Ramos (cell line): ENCODE measurements around the gene IQCE.

Experiments used
- in situ Hi-C: fragments of 300-500 bp; cut with MboI; formaldehyde crosslinking; loops from one replicate; pipeline ENCODE4 v1.14.3; 2022; ENCODE audit warnings: low sequenced_read_pairs; ENCODE audit not compliant: unreplicated experiment

IQCE gene

DNA sequence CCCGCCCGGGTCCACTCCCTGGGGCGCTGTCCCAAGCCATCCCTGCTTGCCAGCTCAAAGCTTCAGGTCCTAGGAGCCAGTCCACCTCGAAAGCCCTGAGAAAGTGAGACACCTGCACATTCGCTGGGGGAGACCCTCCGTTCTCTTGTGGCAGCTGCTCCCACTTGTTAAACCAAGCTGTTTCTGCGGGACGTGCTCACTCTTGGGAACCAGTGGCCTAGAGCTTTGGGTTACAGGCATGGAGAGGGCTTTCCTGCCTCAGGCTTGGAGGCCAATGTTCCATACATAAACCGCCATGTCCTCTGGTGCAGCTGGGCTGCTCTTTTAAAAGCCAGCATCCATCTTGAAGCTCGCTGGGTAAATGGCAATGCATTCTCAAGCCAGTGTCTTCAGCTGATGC, 53.1 kb downstream of the IQCE start:
- in situ Hi-C loops, result no loop called here

GRCh38 chr7:2612445-2613097, 53.8 kb downstream of the IQCE start:
- in situ Hi-C loops, result no loop called here

DNA sequence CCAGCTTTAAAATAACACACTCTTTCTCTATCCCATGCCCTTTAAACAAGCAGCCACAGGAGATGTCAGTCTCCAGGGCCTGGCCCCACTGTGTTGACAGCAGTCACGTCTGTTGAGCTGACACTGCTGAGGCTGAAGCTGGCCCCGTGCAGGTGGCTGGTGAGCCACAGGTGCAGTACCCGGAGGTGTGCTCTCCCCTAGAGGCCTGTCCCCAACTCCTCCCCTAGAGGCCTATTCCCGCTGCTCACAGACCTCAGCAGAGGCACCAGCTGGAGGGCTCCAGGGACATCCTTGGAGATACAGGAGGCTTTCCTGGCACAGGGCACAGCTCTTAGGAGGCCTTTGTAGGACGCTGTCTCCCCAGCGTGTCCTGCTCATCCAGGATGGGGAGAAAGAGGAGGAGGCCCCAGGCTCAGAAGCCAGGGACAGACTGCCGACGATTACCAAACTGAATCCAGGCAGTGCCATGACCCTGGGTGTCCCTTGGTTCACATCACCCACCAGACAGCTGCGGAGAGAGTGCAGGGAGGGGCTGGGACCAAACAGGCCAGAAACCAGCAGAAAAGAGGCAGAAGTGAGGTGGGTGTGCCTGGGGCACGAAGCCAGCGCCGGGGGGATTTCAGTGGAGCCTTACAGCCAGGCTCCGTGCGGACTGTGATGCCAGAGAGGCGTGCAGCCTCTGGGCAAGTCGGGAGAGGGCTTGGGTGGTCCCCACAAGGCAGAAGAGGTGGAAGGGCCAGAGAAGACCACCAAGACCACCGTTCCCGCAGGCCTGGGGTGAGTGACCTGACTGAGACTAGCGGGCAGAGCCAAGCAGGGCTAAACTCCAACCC, 54.5 kb downstream of the IQCE start:
- in situ Hi-C loops, result no loop called here

DNA sequence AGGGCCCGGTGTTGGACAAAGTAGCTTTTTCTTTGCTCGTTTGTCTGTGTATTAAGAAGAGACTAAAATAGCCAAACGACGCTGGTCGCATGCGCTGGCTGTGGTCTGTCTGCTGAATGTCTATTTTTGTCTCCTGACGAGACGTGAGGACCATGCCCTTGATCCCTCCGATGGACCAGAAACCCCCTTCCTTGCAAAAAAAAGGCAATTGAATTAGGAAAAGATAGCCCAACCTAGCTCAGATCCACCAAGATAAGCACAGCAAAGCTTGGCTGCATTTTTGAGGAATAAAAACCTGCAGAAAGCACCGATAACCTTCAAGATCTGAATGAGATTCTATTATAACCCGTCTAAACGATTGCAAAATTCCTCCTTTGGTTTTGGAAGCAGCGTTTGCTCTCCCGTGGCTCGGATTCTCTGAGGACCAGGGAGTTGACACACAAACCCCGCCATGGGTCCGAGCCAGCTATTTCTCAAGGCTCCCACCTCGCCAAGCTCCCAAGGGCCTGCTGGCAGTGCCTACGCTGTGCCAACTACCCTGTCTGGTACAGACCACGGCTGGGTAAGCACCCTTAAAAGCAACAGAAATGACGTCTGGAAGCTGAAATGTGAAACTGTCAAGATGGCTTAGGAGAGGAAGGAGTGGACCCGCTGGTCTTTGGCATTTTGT, 55.3 kb downstream of the IQCE start:
- in situ Hi-C loops, result no loop called here

DNA sequence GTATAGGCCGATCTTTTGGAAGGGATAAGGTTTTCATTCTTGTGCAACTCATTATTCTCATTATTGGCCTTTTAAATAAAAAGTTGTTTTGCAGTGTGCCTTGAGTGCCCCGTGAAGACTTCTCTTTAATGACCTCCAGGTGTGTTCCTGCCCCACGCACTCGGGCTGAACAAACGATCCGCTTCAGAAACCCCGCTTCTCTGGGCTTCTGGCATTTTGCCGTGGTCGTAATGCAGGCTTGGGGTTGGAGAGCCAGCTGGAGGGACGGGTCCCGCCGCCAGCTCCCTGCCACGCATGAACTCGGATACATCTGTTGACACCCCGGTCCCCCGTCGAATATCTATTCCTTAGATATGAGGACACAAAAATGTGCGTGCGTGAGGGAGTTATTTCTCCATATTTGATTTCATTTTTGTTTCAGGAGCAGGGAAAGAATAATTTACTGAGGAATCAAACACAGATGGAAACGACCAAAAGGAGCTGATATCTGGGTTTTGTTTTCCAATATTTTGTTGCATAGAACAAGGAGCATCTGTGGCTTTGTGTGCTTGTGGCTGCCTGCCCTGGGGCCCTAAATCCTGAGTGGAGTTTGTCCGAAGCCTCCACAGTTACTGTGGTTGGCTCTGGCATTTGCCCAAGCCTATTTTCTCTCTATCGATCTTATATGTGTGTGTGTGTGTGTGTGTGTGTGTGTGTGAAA, 56.0 kb downstream of the IQCE start:
- in situ Hi-C loops, result no loop called here

DNA sequence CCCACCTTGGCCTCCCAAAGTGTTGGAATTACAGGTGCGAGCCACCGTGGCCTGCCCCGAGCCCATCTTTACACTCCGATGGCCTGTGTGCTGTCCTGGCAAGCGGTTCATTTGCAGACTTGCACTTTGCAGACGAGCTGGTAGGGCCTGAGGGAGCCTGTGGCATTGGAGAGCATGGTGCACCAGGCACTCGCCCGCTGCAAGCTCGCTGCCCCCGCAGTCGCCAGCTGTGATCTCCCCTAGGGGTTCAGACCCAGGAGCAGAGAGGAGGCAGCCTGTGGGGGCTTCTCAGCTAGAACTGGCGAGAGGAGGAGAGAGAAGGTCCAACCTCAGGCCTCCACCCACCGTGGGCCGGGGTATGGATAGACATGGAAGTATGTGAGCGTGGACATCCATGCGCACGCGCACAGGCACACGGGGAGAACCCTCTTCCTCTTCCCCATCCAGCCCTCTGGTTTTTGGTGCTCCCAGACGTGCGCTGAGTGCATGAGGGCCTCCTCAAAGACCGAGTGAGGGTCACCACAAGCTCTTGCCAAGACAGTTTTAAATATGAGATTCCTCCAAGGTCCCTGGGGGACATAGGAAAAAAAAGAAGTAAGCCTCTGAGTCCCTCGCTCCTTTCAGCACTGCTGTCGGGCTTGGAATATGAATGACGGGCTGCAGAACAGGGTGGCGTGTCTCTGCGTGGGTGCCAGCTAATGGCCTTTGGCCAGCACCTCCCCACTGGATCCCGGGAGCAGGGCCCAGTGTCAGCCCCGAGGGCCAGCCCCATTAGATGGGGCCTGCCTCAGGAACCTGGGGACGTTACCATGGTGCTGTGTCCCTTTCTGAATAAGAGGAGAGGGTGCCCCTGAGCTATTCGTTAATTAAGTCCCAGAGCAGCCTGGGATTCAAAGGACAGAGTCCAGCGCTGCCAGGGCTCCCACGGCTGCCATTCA, 57.9 kb downstream of the IQCE start:
- in situ Hi-C loops, result no loop called here

GRCh38 chr7:2617325-2617905, 58.6 kb downstream of the IQCE start:
- in situ Hi-C loops, result no loop called here

GRCh38 chr7:2619116-2619515, 60.3 kb downstream of the IQCE start:
- in situ Hi-C loops, result no loop called here

GRCh38 chr7:2621061-2621828, 62.5 kb downstream of the IQCE start:
- in situ Hi-C loops, result no loop called here

- in situ Hi-C loops, result no loop called here
These were observed 63.3 kb downstream of the IQCE start for GRCh38 chr7:2621948-2622640.

GRCh38 chr7:2622869-2623697, 64.3 kb downstream of the IQCE start:
- in situ Hi-C loops, result no loop called here

GRCh38 chr7:2623698-2624014, 64.9 kb downstream of the IQCE start:
- in situ Hi-C loops, result no loop called here

DNA sequence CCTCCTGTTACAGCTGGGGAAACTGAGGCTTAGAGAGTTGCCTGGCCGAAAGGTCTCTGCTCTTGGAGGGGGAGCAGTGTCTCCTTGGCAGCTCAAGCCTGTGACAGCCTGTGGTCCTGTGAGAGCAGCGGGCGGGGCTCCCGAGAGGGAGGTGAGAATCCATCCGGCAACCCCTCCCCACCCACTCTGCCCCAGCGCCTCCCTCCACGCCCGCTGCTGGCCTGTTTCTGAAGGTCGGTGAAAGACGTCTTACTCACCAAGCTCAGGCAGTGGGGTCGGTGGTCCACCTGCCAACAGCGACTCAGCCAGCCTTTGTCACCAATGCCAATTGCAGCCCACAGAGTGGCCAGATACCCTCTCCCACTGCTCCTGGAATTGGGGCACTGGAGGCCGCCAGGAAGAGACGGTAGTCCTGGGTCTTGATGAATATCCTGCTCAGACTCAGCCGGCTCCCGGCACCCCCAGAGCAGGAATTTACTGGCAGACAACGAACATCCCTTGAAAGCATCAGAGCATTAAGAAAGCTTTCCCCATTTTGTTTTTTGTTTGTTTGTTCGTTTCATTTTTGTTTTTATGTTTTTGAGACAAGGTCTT, 65.6 kb downstream of the IQCE start:
- in situ Hi-C loops, result no loop called here

DNA sequence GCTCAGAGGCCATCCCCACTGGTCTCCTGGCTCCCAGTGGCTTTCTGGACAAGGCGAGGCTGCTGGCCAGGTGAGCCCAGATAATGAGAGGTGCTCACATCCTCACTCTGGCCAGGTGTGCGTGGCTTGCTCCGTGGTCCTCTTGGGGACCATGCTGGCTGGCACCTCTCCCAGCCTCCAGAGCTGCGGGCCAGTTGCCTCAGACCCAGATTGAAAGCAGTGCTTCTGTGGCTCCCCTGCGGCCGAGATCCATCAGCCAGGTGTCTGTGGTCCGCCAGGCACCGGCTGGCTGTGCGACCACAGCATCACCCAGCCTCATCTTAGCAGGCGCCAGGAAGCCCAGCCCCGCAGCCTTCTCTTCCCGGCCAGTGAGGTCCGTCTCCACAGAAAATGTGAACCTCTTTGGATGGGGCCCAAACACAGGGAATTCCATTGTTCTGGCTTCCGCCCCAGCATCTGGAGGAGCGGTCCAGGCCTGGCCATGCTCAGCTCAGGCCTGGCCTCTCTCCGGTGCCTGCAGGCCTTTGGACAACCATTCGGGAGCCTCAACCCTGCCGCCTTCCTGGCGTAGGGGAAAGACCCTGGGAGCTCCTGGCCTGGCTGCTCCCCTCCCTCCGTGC, 67.8 kb downstream of the IQCE start:
- in situ Hi-C loops, result no loop called here

DNA sequence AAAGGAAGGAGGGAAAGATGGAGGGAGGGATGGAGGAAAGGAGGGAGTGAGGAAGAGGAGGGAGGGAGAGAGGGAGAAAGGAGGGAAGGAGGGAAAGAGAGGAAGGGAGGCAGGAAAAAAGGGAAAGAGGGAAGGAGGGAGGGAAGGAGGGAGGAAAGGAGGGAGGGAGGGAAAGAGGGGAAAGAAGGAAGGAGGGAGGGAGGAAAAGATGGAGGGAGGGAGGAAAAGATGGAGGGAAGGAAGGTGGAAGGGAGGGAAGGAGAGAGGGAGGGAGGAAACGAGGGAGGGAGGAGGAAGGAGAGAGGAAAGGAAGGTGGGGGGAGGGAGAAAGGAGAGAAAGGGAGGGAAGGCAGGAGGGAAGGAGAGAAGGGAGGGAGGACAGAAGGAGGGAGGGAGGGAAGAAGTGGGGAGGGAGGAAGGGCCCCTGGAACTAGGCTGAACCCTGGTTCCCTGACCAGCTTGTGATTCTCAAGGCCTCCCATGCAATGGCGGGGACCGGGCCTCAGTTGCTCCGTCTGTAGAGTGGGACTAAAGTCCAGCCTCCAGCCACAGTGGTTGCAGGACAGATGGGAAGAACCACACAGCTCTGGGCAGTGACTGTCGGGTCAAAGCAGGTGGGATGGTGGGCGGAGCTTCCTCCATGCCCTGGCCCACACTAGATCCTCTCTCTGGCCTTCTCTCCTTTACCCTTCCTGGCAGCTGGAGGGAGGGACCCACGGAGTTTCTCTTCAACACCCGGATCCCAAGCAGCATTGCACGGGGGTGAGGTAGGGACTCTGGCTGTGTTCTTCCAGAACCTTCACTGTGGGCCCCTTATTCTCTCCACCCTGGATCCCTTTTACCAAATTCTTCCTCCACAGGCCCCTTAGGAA, 68.7 kb downstream of the IQCE start:
- in situ Hi-C loops, result no loop called here

DNA sequence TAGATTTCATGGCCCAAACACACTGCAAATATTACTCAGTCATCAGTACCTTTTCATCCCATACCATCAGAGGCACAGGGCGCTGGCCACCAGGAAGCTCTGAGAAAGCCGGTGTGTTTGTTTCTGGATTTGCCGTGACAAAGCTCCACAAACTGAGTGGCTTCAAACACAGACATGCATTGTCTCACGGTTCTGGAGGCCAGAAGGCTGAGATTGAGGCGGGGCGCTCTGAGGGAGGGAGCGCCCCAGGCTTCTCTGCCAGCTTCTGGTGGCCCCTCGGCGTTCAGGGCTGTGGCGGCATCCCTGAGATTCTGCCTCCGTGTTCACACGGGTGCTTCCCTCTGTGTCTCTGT, 69.3 kb downstream of the IQCE start:
- in situ Hi-C loops, result no loop called here
